HepG2 (cell line): Measurements from ENCODE around the gene CHAF1B. TPM values are rescaled to one million over a fixed set of nuclear protein-coding genes. Genes with fewer than 3 reads are reported as not detected.

Source experiments
- ATAC-seq: fragments of 200-7000 bp; cut with Tn5 transposase; 3 replicates; pipeline ENCODE4 v1.9.1; 2020; ENCODE audit warnings: mild to moderate bottlenecking, moderate library complexity
- BruUV-seq: library from RNA; stranded (reverse); fragments of 400-500 nt; replicated peaks from 2 replicates; lab custom pipeline; 2021; lab: Mats Ljungman, UMichigan
- CTCF ChIA-PET: fragments of 300-600 bp; formaldehyde crosslinking; extraction: SDS; loops from one replicate; lab custom pipeline; 2021; ENCODE audit warnings: low total read pairs, inconsistent platforms, low intra/inter-chr PET ratio; lab: Yijun Ruan, JAX
- POLR2A ChIA-PET: fragments of 350-600 bp; sonication (Branson Sonifier 250); formaldehyde crosslinking; loops from one replicate; lab custom pipeline; 2020; ENCODE audit warnings: antibody characterized with exemption, inconsistent platforms; lab: Yijun Ruan, JAX
- DNase-seq: peaks from one replicate; pipeline ENCODE4 v3.0.0-alpha.2; 2015; ENCODE audit warnings: low spot score
- FAIRE-seq: peaks from 3 replicates; lab custom pipeline; 2011; peaks lifted over from hg19 to GRCh38; lab: Jason Lieb, UNC
- H2AFZ ChIP-seq: one replicate; pipeline ENCODE4 v1.6.1; 2011; ENCODE audit warnings: low read length, inconsistent platforms
- H3K27ac ChIP-seq: fragments of 300-600 bp; 3 replicates; pipeline ENCODE4 v1.8.0; 2011; ENCODE audit warnings: mixed run types, mild to moderate bottlenecking, mixed read lengths, low read length, inconsistent platforms; ENCODE audit not compliant: insufficient read depth; ENCODE audit errors: extremely low read length
- H3K27me3 ChIP-seq, 2 experiments: fragments of 200-600 bp in 1 of 2; 2 replicates in 1 of 2; 3 replicates in 1 of 2; pipeline versions ENCODE4 v1.6.0 to v1.8.0; 2011; ENCODE audit warnings: low read length in 2 of 2, mild to moderate bottlenecking in 2 of 2, moderate library complexity in 2 of 2, inconsistent platforms in 1 of 2; ENCODE audit not compliant: insufficient read depth in 2 of 2, control insufficient read depth in 1 of 2
- H3K36me3 ChIP-seq, 2 experiments: fragments of 200-600 bp in 1 of 2; replicated peaks in 1 of 2; 2 replicates in 1 of 2; 3 replicates in 1 of 2; pipeline versions ENCODE4 v1.5.1 to v1.8.0; 2011; ENCODE audit warnings: low read length in 2 of 2, inconsistent platforms in 1 of 2; ENCODE audit not compliant: insufficient read depth in 2 of 2, control insufficient read depth in 1 of 2
- H3K4me1 ChIP-seq: 2 replicates; pipeline ENCODE4 v1.5.1; 2012; ENCODE audit warnings: low read length, inconsistent platforms; ENCODE audit not compliant: insufficient read depth
- H3K4me2 ChIP-seq: 2 replicates; pipeline ENCODE4 v1.6.0; 2011; ENCODE audit warnings: low read depth, low read length, inconsistent platforms
- H3K4me3 ChIP-seq, 3 experiments: fragments of 200-600 bp in 1 of 3; sonication (generic), shearing (Covaris generic) in 1 of 3; replicated peaks in 1 of 3; 2 replicates each; pipeline ENCODE4 v1.5.1; 2011 to 2016; ENCODE audit warnings: low read length in 3 of 3, inconsistent platforms in 2 of 3, low read depth in 2 of 3, mild to moderate bottlenecking in 2 of 3, control low read depth in 1 of 3, mixed read lengths in 1 of 3; ENCODE audit not compliant: insufficient read depth in 1 of 3
- H3K79me2 ChIP-seq: one replicate; pipeline ENCODE4 v1.6.1; 2011; ENCODE audit warnings: low read length, inconsistent platforms; ENCODE audit not compliant: insufficient read depth
- H3K9ac ChIP-seq: 2 replicates; pipeline ENCODE4 v1.6.0; 2011; ENCODE audit warnings: mild to moderate bottlenecking, low read depth, low read length, inconsistent platforms; ENCODE audit not compliant: insufficient read depth
- H3K9me3 ChIP-seq: 2 replicates; pipeline ENCODE4 v1.5.1; 2012; ENCODE audit warnings: mild to moderate bottlenecking, low read length
- H4K20me1 ChIP-seq: 2 replicates; pipeline ENCODE4 v1.6.0; 2011; ENCODE audit warnings: inconsistent platforms, mild to moderate bottlenecking, low read length, moderate library complexity; ENCODE audit not compliant: insufficient read depth
- GATAD2A ChIP-seq: IDR thresholded peaks from 2 replicates; pipeline ENCODE4 v1.6.1; 2016
- HNF4A ChIP-seq: sonication (generic); formaldehyde crosslinking; IDR thresholded peaks from 2 replicates; pipeline ENCODE4 v1.4.0; 2020; ENCODE audit warnings: missing genetic modification reagents
- HNRNPLL ChIP-seq: fragments of 200-400 bp; formaldehyde crosslinking; IDR thresholded peaks from 2 replicates; pipeline ENCODE4 v1.6.1; 2017; ENCODE audit warnings: mild to moderate bottlenecking, low read depth, low read length; ENCODE audit not compliant: poor library complexity, severe bottlenecking
- KAT2B ChIP-seq: fragments of 150-350 bp; IDR thresholded peaks from 2 replicates; pipeline ENCODE4 v1.6.1; 2014; ENCODE audit warnings: low read depth, low read length, borderline replicate concordance
- MIER2 ChIP-seq: IDR thresholded peaks from 2 replicates; pipeline ENCODE4 v1.6.1; 2016; ENCODE audit warnings: missing biosample characterization, missing genetic modification reagents
- MTA1 ChIP-seq: sonication (generic); formaldehyde crosslinking; IDR thresholded peaks from 2 replicates; pipeline ENCODE4 v1.4.0; 2020; ENCODE audit warnings: missing genetic modification reagents, mild to moderate bottlenecking, borderline replicate concordance
- MYNN ChIP-seq: sonication (generic); formaldehyde crosslinking; IDR thresholded peaks from 2 replicates; pipeline ENCODE4 v1.4.0; 2020; ENCODE audit warnings: mild to moderate bottlenecking, low read depth, missing genetic modification reagents
- NFATC3 ChIP-seq: sonication (generic); formaldehyde crosslinking; IDR thresholded peaks from 2 replicates; pipeline ENCODE4 v1.5.1; 2020; ENCODE audit warnings: mild to moderate bottlenecking, missing genetic modification reagents
- TBP ChIP-seq: sonication (generic); formaldehyde crosslinking; IDR thresholded peaks from 2 replicates; pipeline ENCODE4 v1.5.0; 2020; ENCODE audit warnings: missing genetic modification reagents
- ZNF329 ChIP-seq: sonication (generic); formaldehyde crosslinking; IDR thresholded peaks from 2 replicates; pipeline ENCODE4 v1.9.0; 2021; ENCODE audit warnings: low read depth, mild to moderate bottlenecking, missing genetic modification reagents
- ZNF512 ChIP-seq: sonication (generic); formaldehyde crosslinking; IDR thresholded peaks from 2 replicates; pipeline ENCODE4 v1.4.0; 2020; ENCODE audit warnings: mild to moderate bottlenecking, missing genetic modification reagents
- ZNF670 ChIP-seq: sonication (generic); formaldehyde crosslinking; IDR thresholded peaks from 2 replicates; pipeline ENCODE4 v1.8.0; 2022; ENCODE audit warnings: mild to moderate bottlenecking, missing genetic modification reagents, borderline replicate concordance
- ZNF768 ChIP-seq: sonication (generic); formaldehyde crosslinking; IDR thresholded peaks from 2 replicates; pipeline ENCODE4 v1.4.0; 2020; ENCODE audit warnings: missing genetic modification reagents
- ZSCAN30 ChIP-seq: sonication (generic); formaldehyde crosslinking; IDR thresholded peaks from 2 replicates; pipeline ENCODE4 v1.5.0; 2020; ENCODE audit warnings: mild to moderate bottlenecking, missing genetic modification reagents
- ZUFSP ChIP-seq: sonication (generic); formaldehyde crosslinking; IDR thresholded peaks from 2 replicates; pipeline ENCODE4 v1.9.0; 2021; ENCODE audit warnings: missing genetic modification reagents, mild to moderate bottlenecking, borderline replicate concordance
- WGBS: methylation state at CpG from one replicate; pipeline ENCODE4 v1.1.6; 2017; ENCODE audit warnings: low lambda C conversion rate; 5-methylcytosine and 5-hydroxymethylcytosine counted together
- in situ Hi-C: cut with HindIII; loops from 2 replicates; pipeline ENCODE4 v1.10.0; 2017; ENCODE audit warnings: low pct_unique_long_range_greater_than_20kb; ENCODE audit not compliant: extremely low pct_ligation_motif_present
- intact Hi-C: fragments of 100-400 bp; cut with micrococcal nuclease; formaldehyde crosslinking; loops from one replicate; pipeline ENCODE4 v1.10.0; 2022; ENCODE audit not compliant: unreplicated experiment
- polyA plus RNA-seq, 8 experiments: library from polyadenylated mRNA; depleted of rRNA in 3 of 8; stranded (reverse) in 7 of 8; unstranded in 1 of 8; fragments of >200 nt; fragmentation: Illumina TruSeq in 4 of 8; extraction: Trizol in 4 of 8; gene quantifications; 2 replicates each; pipeline versions ENCODE4 v1.2.1 to v1.2.3, GENCODE V29; 2011 to 2016; ENCODE audit warnings: low read depth in 4 of 8, missing spikeins in 1 of 8, mixed read lengths in 1 of 8; ENCODE audit not compliant: insufficient read depth in 1 of 8
- total RNA-seq, 5 experiments: library from RNA; depleted of rRNA; stranded (reverse); fragments of >200 nt; fragmentation: Illumina TruSeq; extraction: Trizol; gene quantifications; 2 replicates each; pipeline ENCODE4 v1.2.3, GENCODE V29; 2016; ENCODE audit warnings: low read depth in 1 of 5
- TF ChIP-seq, protein P1 (sequence below): sonication (generic); formaldehyde crosslinking; IDR thresholded peaks from 2 replicates; pipeline ENCODE4 v1.8.0; 2022; ENCODE audit warnings: mild to moderate bottlenecking, missing genetic modification reagents

CHAF1B gene
- total and polyA plus RNA-seq, 2 of the 13 experiments (the other 11 are each of a cell fraction or from before 2014, with no cell fraction given): 5.1 to 14.1 TPM

DNA sequence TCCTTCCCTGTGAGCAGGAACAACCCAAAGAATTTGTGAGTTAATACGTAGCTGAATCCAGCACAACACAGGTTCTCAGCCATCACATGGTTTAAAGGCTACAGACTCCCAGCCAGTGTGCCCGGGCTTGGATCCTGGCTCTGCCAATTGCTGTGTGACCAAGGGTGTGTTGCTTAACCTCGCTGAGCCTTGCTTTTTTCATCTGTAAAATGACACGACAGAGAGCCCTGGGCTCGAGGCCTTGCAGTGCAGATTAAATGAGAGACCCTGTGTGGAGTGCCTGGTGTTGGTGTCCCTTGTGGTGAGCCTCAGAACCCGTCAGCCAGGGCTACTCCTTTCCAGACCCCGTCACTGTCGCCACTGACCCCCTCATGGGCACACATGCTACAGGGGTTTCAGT lies 39.4 kb downstream of the CHAF1B start:
- POLR2A ChIA-PET: no interaction called here
- DNase-seq (no peak), FAIRE-seq (no peak), ATAC-seq (no peak)
- in situ Hi-C loops: loop anchor here (5.0 kb wide), 1 partner anchor 168 kb away; no protein-coding TSS in a partner anchor
- intact Hi-C loops: loop anchor here (5.0 kb wide), 1 partner anchor 503 kb away; no protein-coding TSS in a partner anchor
- H3K4me1 ChIP-seq: peaks cover 14% of the 10 kb centered on the region
- H3K27me3 ChIP-seq: no peaks in the 10 kb centered on the region
- no peaks in the 10 kb centered on the region for H4K20me1 ChIP-seq
- CTCF ChIA-PET: no interaction called here
- no peaks in the 10 kb centered on the region for H3K36me3 ChIP-seq
- H3K79me2 ChIP-seq: no peaks in the 10 kb centered on the region
- H3K4me2 ChIP-seq: no peak overlapping the region
- H3K9ac ChIP-seq: no peak overlapping the region
- 95% methylated on average over 7 of the region's 8 CpGs for WGBS
- H3K4me3 ChIP-seq: no peak overlapping the region
- TF ChIP-seq KAT2B: no peak
- TF ChIP-seq MYNN: no peak
- peak; percentile 89 for TF ChIP-seq ZNF768 (CRISPR knock-in tag)
- no peak for TF ChIP-seq ZSCAN30
- no peak for TF ChIP-seq MTA1 (CRISPR knock-in tag)
- no peak overlapping the region for H2AFZ ChIP-seq
- BruUV-seq: no TSS peak
- no peak overlapping the region for H3K27ac ChIP-seq
- H3K9me3 ChIP-seq: no peaks in the 10 kb centered on the region

GRCh38 chr21:36425286-36425685 lies 40.1 kb downstream of the CHAF1B start:
- ChIA-PET CTCF (no interaction called here), POLR2A (no interaction called here)
- Histone ChIP-seq H3K27me3 (no peaks in the 10 kb centered on the region), H3K9me3 (no peaks in the 10 kb centered on the region), H3K9ac (no peak overlapping the region), H3K4me1 (peaks cover 21% of the 10 kb centered on the region), H3K27ac (no peak overlapping the region), H2AFZ (no peak overlapping the region), H3K36me3 (no peaks in the 10 kb centered on the region), H3K79me2 (no peaks in the 10 kb centered on the region), H3K4me2 (no peak overlapping the region), H3K4me3 (no peak overlapping the region), H4K20me1 (no peaks in the 10 kb centered on the region)
- no TSS peak for BruUV-seq
- FAIRE-seq (no peak), ATAC-seq (no peak), DNase-seq (no peak)
- 81% methylated on average over 9 of the region's 9 CpGs for WGBS
- intact Hi-C loops: no loop called here
- in situ Hi-C loops: no loop called here
- no peak for TF ChIP-seq ZNF512 (CRISPR knock-in tag)
- TF ChIP-seq ZUFSP (CRISPR knock-in tag): no peak
- TF ChIP-seq NFATC3: no peak
- no peak for TF ChIP-seq TBP
- TF ChIP-seq MIER2: no peak
- TF ChIP-seq, protein P1, sequence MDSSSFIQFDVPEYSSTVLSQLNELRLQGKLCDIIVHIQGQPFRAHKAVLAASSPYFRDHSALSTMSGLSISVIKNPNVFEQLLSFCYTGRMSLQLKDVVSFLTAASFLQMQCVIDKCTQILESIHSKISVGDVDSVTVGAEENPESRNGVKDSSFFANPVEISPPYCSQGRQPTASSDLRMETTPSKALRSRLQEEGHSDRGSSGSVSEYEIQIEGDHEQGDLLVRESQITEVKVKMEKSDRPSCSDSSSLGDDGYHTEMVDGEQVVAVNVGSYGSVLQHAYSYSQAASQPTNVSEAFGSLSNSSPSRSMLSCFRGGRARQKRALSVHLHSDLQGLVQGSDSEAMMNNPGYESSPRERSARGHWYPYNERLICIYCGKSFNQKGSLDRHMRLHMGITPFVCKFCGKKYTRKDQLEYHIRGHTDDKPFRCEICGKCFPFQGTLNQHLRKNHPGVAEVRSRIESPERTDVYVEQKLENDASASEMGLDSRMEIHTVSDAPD (CRISPR knock-in tag): no peak
- TF ChIP-seq ZNF670 (CRISPR knock-in tag): no peak
- no peak for TF ChIP-seq ZNF329 (CRISPR knock-in tag)
- no peak for TF ChIP-seq HNRNPLL
- TF ChIP-seq HNF4A: no peak
- no peak for TF ChIP-seq GATAD2A (CRISPR knock-in tag)
